Amniotic stem cell (primary cell): ENCODE measurements around the gene CHRNE.

Experiments
- DNase-seq: peaks from one replicate; lab custom pipeline; 2025; lab: John Stamatoyannopoulos, UW

CHRNE gene

GRCh38 chr17:4903051-4903818, at the start of gene CHRNE:
TSS of gene CHRNE (minus strand) at chr17:4903098. CDS start at chr17:4903063, 35 bp downstream.
- DNase-seq = peak; percentile 46

- DNase-seq = no peak
These were observed 48.6 kb upstream of the CHRNE start for GRCh38 chr17:4951486-4951885.

- no peak for DNase-seq
These were observed 47.9 kb upstream of the CHRNE start, which contains the start of gene ENO3 for GRCh38 chr17:4950746-4951204. TSS of gene ENO3 (plus strand) at chr17:4951119. CDS start at chr17:4951830, 711 bp downstream.

- DNase-seq = peak; percentile 56
These were observed 47.3 kb upstream of the CHRNE start for GRCh38 chr17:4950075-4950745.

DNA sequence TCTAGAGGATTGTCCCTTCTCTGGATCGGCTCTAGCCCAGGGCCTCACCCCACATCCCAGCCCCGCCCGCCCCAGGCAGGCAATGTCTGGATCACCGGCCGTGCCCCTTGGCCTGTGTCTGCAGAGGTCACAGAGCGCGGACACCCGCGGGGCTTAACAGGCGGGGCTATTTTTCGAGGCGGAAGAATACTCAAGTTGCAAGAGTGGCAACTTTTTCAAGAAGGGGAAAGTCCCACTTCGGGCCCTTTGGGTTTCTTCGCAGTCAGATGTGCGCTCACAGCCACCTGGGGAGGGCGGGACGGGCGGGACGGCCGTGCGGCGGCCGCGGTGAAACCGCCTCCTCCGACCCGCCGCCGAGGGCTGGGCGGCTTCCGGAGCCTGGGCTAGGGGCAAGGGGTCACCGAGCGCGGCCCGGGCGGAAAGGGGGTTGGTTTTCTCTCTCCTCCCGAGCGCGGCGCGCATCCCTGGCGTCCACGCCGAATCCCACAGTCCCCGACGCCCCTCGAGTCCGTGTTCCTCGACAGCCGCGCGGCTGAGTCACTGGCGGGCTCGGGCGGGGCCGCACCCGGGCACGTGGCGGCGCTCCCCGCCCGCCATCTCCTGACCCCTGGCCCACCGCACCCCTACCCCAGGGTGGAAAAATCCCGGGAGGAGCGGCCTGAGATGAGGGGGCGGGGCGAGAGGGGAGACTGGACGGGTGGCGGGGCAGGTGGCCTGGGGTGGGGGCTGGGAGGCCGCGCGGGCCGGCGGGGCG, 46.6 kb upstream of the CHRNE start:
- DNase-seq = peak; percentile 13

- DNase-seq = peak; percentile 89
These were observed 46.0 kb upstream of the CHRNE start for GRCh38 chr17:4948931-4949320.

DNA sequence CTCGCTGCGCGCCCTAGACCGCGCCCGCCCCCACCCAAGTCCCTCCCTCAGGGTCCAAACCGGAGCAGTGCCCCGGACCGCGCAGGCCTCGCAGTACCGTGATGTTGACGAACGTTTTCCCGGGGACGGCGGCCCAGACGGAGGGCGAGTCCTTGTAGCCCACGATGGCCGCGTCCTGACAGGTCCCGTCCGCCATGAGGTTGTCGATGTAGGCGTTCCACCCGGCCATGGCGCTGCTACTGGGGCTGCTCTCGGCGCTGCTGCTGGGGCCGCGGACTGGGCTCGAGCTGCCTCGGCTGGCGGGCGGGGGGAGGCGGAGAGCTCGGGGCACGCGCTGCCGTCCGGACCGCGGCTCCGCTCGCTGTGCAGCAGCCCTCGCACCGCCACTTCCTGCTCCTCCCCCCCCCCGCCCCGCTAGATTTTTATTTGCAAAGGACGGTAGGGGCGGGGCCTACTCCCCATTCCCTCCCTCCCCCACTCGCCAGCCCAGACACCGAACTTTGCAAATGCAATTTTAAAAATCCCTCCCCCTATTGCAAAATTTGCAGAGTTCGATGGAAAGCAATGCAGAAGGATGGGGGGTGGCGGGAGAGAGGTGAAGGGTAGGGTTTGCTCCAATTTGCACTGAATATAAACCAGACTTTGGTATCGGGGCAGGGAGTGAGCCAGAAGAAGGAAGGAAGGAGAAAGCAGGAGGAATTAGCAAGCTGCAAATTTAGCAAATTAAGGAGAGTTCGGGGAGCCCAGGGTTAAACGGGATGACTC, 45.5 kb upstream of the CHRNE start, which contains the start of gene PFN1:
TSS of gene PFN1 (minus strand) at position 365 of the 765 bp plus-strand sequence. CDS start at position 229, 136 bp downstream.
- DNase-seq = peak; percentile 81

DNA sequence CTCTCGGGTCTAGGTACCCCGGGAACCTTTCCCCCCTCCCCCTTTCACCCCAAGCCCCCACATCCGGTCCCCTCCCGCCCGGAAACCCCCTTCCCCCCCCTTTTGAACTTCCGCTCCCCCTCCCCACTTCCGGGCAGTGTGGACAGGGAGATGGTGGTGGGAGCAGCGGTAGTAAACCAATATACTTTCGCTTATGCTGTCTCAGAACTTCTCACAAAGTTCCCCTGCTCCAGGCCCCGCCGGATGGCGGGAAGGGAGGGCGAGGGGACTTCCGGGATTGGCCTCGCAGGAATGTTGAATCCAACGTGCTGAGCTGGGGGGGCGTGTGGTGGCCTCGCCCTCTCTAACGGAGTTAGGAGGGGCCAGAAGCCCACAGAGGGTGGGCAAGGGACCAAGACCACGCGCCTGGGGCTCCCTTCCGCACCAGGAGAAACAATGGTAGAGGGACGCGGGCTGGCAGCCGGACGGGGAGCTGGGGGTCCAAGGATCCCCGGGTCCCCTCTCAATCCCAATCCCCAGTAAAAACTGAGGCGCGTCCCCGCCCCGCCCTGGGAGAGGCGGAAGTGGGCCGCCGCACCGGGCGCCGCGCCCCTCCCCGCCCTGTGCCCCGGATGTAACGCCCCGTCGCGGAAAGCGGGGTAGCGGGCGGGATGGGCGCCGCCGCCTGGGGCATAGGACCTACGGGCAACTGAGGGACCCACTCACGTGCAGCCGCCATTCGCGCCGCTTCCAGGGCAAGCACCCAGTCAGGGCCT, 44.7 kb upstream of the CHRNE start:
- DNase-seq = peak; percentile 29

DNA sequence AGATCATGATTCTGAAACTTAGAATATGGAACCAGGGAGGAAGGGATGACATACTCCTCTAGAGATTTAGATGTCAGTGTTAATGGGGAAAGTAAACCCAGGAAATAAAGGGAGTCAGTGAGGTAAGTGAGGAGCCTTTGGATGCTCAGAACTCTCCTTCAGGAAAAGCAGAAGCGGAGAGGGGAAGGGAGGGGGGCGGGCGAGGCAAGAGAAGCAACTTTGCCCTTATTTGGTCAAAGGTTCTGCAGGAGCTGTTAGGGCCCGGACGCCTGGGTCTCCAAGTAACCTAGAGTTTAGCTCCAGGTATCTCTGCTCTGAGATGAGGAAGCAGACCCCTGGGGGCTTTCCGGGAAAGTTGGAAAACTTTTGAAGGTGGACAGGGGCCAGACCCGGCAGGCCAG, 44.1 kb upstream of the CHRNE start:
- no peak for DNase-seq

GRCh38 chr17:4946312-4946976, 43.5 kb upstream of the CHRNE start:
- DNase-seq = no peak

DNA sequence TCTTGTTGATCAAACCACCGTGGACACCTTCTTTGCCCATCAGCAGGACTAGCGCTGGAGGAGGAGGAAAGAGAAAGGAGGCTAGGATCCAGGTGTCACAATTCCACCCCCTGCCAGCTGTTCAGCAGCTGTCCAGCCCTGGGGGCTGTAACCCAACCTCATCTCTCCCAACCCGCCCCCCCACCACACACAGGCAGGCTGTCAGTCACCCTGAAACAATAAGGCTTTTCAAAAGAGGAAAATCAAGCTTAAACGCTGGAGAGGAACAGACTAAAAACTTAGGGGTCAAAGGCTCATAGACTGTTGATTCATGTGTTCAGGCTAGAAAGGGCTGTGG, 43.0 kb upstream of the CHRNE start:
- DNase-seq = no peak

DNA sequence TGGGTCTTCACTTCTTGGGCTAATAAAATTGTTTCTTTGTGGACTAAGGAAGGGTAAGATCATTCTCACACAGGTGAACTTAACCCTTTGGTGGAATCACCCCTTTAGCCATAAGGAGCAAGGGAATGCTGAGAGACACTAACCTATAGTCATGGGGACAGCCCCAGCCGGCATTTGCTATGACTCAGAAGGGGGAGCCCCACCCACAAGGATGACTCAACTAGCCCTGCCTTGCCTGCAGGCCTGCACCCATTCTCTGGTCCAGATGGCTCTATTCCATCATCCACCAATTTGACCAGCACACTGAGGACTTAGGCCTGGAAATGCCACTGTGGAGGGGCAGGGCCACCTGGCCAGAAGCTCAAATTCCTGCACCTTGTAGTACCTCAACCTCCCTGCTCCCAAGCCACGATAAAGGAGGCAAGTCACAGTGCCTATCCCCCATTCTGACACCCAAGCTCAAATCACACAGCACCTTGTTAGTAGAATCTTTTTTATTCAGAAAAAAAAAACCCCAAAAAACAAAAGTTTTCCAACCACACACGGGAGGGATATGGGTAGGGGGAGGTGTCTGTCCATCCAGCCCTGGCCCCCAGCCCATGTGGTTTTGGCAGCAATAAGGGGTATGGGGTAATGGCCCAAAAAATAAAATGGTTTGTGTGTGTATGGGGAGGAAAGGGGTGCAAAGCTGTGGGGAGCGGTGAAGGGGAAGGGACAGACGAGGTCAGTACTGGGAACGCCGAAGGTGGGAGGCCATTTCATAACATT, 42.5 kb upstream of the CHRNE start:
- peak; percentile 77 for DNase-seq

- DNase-seq = no peak
These were observed 41.8 kb upstream of the CHRNE start for GRCh38 chr17:4944554-4945175.

GRCh38 chr17:4944163-4944553, 41.3 kb upstream of the CHRNE start:
- DNase-seq = no peak

DNA sequence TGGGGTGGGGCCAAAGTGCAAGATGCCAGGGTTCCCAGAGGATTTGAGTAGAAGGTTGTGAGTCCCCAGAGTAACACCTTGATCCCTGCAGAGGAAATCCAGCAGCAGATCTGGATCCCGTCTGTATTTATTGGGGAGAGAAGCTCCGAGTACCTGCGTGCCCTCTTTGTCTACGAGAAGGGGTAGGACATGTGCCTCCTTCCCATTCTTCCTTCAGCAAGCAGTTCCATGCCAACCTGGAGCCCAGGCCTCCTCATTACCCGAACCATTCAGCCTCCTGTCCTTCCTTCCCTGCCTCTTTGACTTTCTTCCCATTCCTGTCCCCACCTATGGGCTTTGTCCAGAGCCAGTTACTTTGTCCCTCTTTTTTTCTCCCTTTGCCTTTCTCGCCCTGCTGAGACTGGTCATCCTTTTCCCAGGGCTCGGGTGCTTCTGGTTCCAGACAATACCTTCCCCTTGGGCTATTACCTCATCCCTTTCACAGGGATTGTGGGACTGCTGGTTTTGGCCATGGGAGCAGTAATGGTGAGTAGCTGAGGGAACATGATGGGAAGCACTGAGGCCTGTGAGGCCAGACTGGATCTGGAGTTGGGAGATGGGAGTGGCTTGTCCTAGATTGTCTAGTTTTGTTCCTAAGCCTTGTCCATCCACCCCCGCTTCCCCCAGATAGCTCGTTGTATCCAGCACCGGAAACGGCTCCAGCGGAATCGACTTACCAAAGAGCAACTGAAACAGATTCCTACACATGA, 40.0 kb upstream of the CHRNE start:
- DNase-seq = no peak

DNA sequence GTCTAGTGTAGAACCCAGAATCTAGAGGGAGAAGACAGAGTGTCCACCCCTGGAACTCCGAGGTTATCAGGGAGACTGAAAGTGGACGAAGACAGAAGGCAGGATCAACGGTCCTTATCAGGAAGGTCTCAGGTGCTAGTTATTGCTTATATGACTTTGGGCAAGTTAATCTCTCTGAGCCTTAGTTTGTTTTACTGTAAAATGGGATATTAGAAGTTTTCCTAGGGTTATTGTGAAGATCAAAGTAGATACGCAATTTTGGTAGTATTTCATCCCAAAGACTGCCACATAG, 38.4 kb upstream of the CHRNE start:
- DNase-seq = no peak

DNA sequence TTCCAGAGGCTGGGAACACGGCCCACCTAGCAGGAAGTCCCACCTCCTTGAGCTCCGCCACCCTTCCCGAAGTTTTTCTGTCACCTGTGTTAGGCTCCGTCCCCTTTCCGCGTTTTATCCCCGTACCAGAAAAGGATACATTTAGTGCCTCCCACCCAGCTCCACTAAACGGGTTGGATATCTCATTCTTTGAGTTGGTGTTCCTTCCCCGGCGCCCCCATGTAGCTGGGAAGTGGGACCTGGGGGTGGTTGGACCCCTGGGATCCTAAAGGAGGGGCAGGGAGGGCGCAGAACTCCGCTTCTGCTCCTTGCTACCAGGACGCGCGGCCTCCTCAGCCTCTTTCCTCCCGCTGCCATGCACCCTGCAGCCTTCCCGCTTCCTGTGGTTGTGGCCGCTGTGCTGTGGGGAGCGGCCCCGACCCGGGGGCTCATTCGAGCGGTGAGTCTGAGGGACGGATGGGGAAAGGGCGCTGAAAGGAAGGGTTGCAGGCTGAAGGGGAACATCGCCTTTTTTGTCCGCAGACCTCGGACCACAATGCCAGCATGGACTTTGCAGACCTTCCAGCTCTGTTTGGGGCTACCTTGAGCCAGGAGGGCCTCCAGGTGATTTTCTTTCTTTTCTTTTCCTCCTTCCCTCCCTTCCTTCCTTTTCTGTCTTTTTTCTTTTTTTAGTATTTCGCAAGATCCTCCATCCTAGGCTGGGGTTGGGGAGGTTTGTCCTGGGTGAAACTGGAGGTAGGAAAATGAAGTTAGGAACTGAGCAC, 37.8 kb upstream of the CHRNE start:
- no peak for DNase-seq
